GM23338 (cell line): Measurements from ENCODE around the gene PITPNC1.

ENCODE experiments used
- CREB1 ChIP-seq: fragments of 250-450 bp; sonication (Bioruptor Pico); IDR thresholded peaks from 2 replicates; pipeline ENCODE4 v1.5.0; 2020; ENCODE audit warnings: low read depth, mild to moderate bottlenecking, moderate library complexity
- CTCF ChIP-seq, 2 experiments: fragments of 200-600 bp in 1 of 2; sonication (generic) in 1 of 2; conservative IDR thresholded peaks; 2 replicates each; pipeline versions ENCODE4 v1.5.1 to v1.6.1; 2016 to 2017; ENCODE audit warnings: antibody characterized with exemption in 2 of 2, low read depth in 2 of 2, mild to moderate bottlenecking in 2 of 2, moderate library complexity in 1 of 2
- EZH2 ChIP-seq: fragments of 200-600 bp; sonication (generic); IDR thresholded peaks from one replicate; pipeline ENCODE4 v1.8.0; 2017; ENCODE audit warnings: antibody characterized with exemption, mild to moderate bottlenecking, low read depth; ENCODE audit not compliant: unreplicated experiment
- EZH2phosphoT487 ChIP-seq: fragments of 200-600 bp; sonication (generic); IDR thresholded peaks from one replicate; pipeline ENCODE4 v1.8.1; 2018; ENCODE audit warnings: antibody characterized with exemption; ENCODE audit not compliant: unreplicated experiment
- POLR2AphosphoS5 ChIP-seq: IDR thresholded peaks from 2 replicates; pipeline ENCODE4 v1.6.1; 2016; ENCODE audit warnings: antibody characterized with exemption, low read depth

- no peak for TF ChIP-seq CTCF (conservative IDR thresholded peaks at IDR 0.05; ENCODE audit: low read depth in 2 of 2)
- no peak for TF ChIP-seq CREB1
- TF ChIP-seq POLR2AphosphoS5 = no peak
- TF ChIP-seq EZH2 = no peak
- no peak for TF ChIP-seq EZH2phosphoT487
Observed at GRCh38 chr17:67546578-67547527, 169.8 kb downstream of the PITPNC1 start.
